T-helper 2 cell treated with Interferon-gamma antibody and Interleukin-4, amounts not matched to agents 100 ng/mL and 5 ng/mL, for 36 hours (primary cell): ENCODE results near the gene GADD45B. TPM values are rescaled to one million over a fixed set of nuclear protein-coding genes. Genes with fewer than 3 reads are reported as not detected.

Experiments used
- intact Hi-C: fragments of 100-400 bp; cut with micrococcal nuclease; formaldehyde crosslinking; loops from one replicate; pipeline ENCODE4 v1.15.1; 2023
- total RNA-seq: library from RNA; stranded (reverse); gene quantifications from 2 replicates; pipeline ENCODE4 v1.2.3, GENCODE V29; 2022

Gene GADD45B
- 38.8 and 40.1 TPM in 2 replicates for total RNA-seq

- intact Hi-C loops = loop anchor here (1.0 to 5.0 kb wide), 5 partner anchors 77 to 561 kb away; no protein-coding TSS in a partner anchor
These were observed at the start of gene GADD45B for GRCh38 chr19:2475702-2476450. Gene GADD45B (plus strand): TSS chr19:2476127. CDS start chr19:2476359, 232 bp downstream.

- intact Hi-C loops = loop anchor here (1.0 kb wide), 2 partner anchors 30 to 191 kb away; partner anchors contain the start of genes PLEKHJ1 and SF3A2
These were observed 49.1 kb upstream of the GADD45B start for GRCh38 chr19:2426611-2427428.

- intact Hi-C loops = loop anchor here (1.0 kb wide), 2 partner anchors 30 to 191 kb away; partner anchors contain the start of genes PLEKHJ1 and SF3A2
These were observed 48.3 kb upstream of the GADD45B start, which contains the start of gene TIMM13 for GRCh38 chr19:2427429-2428320. Gene TIMM13 (minus strand): TSS chr19:2427586. CDS start chr19:2427533, 53 bp downstream.

GRCh38 chr19:2428321-2428690, 47.6 kb upstream of the GADD45B start:
- intact Hi-C loops = no loop called here

GRCh38 chr19:2428756-2429711, 46.9 kb upstream of the GADD45B start:
- intact Hi-C loops = no loop called here

GRCh38 chr19:2429917-2430535, 45.9 kb upstream of the GADD45B start:
- intact Hi-C loops = no loop called here

GRCh38 chr19:2431318-2432055, 44.4 kb upstream of the GADD45B start:
- intact Hi-C loops = no loop called here

GRCh38 chr19:2432131-2432848, 43.6 kb upstream of the GADD45B start:
- intact Hi-C loops = no loop called here

- intact Hi-C loops = no loop called here
These were observed 42.1 kb upstream of the GADD45B start for GRCh38 chr19:2433854-2434253.

GRCh38 chr19:2434267-2434666, 41.7 kb upstream of the GADD45B start:
- intact Hi-C loops = no loop called here

GRCh38 chr19:2434721-2435265, 41.1 kb upstream of the GADD45B start:
- intact Hi-C loops = no loop called here

GRCh38 chr19:2436384-2436783, 39.5 kb upstream of the GADD45B start:
- intact Hi-C loops = no loop called here

- intact Hi-C loops = no loop called here
These were observed 39.0 kb upstream of the GADD45B start for GRCh38 chr19:2436926-2437325.

- intact Hi-C loops = no loop called here
These were observed 37.7 kb upstream of the GADD45B start for GRCh38 chr19:2438178-2438577.

- intact Hi-C loops = no loop called here
These were observed 35.4 kb upstream of the GADD45B start for GRCh38 chr19:2440515-2440914.

GRCh38 chr19:2441096-2441752, 34.7 kb upstream of the GADD45B start:
- intact Hi-C loops = no loop called here

- intact Hi-C loops = no loop called here
These were observed 32.7 kb upstream of the GADD45B start for GRCh38 chr19:2443116-2443784.
